Calu3 (cell line): ENCODE data around the gene ASB3. TPM values are rescaled to one million over a fixed set of nuclear protein-coding genes. Genes with fewer than 3 reads are reported as not detected.
"Not testable (repeated sequence)": the region's sequence is repeated elsewhere in the genome, so short reads cannot be mapped to it uniquely, and the experiment has no call there.

Experiments used
- BruUV-seq: library from RNA; stranded (reverse); fragments of 400-500 nt; replicated peaks from 2 replicates; lab custom pipeline; 2021; lab: Mats Ljungman, UMichigan
- CTCF ChIA-PET: fragments of 300-600 bp; sonication (Branson Sonifier 250); formaldehyde crosslinking; loops from one replicate; lab custom pipeline; 2022; ENCODE audit warnings: antibody characterized with exemption; lab: Charles Lee
- DNase-seq: peaks from one replicate; pipeline ENCODE4 v3.0.0; 2022
- H3K27ac Mint-ChIP-seq: one replicate; pipeline ENCODE4 v1.8.0; 2022; ENCODE audit warnings: mixed read lengths; ENCODE audit not compliant: unreplicated experiment
- H3K27me3 Mint-ChIP-seq: one replicate; pipeline ENCODE4 v1.8.0; 2022; ENCODE audit warnings: mixed read lengths; ENCODE audit not compliant: unreplicated experiment
- H3K36me3 Mint-ChIP-seq: one replicate; pipeline ENCODE4 v1.8.0; 2022; ENCODE audit warnings: mild to moderate bottlenecking, moderate library complexity, mixed read lengths; ENCODE audit not compliant: insufficient read depth, unreplicated experiment
- H3K4me1 Mint-ChIP-seq: one replicate; pipeline ENCODE4 v1.8.0; 2022; ENCODE audit warnings: mild to moderate bottlenecking, low read depth, mixed read lengths; ENCODE audit not compliant: unreplicated experiment
- H3K4me3 Mint-ChIP-seq: one replicate; pipeline ENCODE4 v1.8.0; 2022; ENCODE audit warnings: mild to moderate bottlenecking, low read depth, moderate library complexity, mixed read lengths; ENCODE audit not compliant: unreplicated experiment
- H3K9me3 Mint-ChIP-seq: one replicate; pipeline ENCODE4 v1.8.0; 2022; ENCODE audit warnings: low read depth, mixed read lengths; ENCODE audit not compliant: unreplicated experiment
- intact Hi-C: fragments of 100-400 bp; cut with micrococcal nuclease; formaldehyde crosslinking; loops from one replicate; pipeline ENCODE4 v1.10.0; 2022; ENCODE audit not compliant: unreplicated experiment
- total RNA-seq: library from RNA; stranded (reverse); gene quantifications from 2 replicates; pipeline ENCODE4 v1.2.3, GENCODE V29; 2022
- TF ChIP-seq, protein P1 (sequence below): fragments of 200-600 bp; IDR thresholded peaks from one replicate; pipeline ENCODE4 v1.8.0; 2022; ENCODE audit warnings: antibody characterized with exemption; ENCODE audit not compliant: unreplicated experiment

Gene ASB3
- total RNA-seq, 1 experiment from 2014 or later, result 15.8 TPM

DNA sequence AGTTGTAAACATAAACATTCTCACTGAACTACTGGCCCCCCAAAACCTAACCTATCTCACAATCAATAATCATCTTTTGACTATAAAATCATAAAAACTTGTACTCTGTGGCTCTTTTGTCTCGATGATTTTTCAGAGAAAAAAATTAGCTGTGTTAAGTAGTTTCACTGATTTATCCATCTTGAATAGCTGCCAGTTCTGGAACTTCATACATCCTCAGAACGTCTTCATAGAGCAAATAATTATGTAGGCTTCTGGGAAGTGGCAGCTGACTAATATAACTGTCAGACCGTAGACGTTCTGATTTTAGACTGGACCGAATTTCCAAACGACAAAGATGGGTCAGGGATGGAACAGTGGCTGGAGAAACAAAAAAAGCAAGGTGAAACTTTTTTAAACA is 116.4 kb downstream of the ASB3 start:
- no peak overlapping the region for H3K27ac Mint-ChIP-seq
- no peaks in the 10 kb centered on the region for H3K27me3 Mint-ChIP-seq
- no peaks in the 10 kb centered on the region for H3K36me3 Mint-ChIP-seq
- DNase-seq, result no peak
- BruUV-seq, result no TSS peak
- CTCF ChIA-PET, result interaction anchor here (0.6 kb wide), 1 partner anchor 17 kb away, joined by 6 read pairs; no protein-coding TSS in a partner anchor
- no peaks in the 10 kb centered on the region for H3K9me3 Mint-ChIP-seq
- no peaks in the 10 kb centered on the region for H3K4me1 Mint-ChIP-seq
- intact Hi-C loops, result no loop called here
- no peak overlapping the region for H3K4me3 Mint-ChIP-seq
- TF ChIP-seq, protein P1, sequence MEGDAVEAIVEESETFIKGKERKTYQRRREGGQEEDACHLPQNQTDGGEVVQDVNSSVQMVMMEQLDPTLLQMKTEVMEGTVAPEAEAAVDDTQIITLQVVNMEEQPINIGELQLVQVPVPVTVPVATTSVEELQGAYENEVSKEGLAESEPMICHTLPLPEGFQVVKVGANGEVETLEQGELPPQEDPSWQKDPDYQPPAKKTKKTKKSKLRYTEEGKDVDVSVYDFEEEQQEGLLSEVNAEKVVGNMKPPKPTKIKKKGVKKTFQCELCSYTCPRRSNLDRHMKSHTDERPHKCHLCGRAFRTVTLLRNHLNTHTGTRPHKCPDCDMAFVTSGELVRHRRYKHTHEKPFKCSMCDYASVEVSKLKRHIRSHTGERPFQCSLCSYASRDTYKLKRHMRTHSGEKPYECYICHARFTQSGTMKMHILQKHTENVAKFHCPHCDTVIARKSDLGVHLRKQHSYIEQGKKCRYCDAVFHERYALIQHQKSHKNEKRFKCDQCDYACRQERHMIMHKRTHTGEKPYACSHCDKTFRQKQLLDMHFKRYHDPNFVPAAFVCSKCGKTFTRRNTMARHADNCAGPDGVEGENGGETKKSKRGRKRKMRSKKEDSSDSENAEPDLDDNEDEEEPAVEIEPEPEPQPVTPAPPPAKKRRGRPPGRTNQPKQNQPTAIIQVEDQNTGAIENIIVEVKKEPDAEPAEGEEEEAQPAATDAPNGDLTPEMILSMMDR, result no peak

- no peak overlapping the region for H3K27ac Mint-ChIP-seq
- H3K27me3 Mint-ChIP-seq, result no peaks in the 10 kb centered on the region
- H3K9me3 Mint-ChIP-seq, result no peaks in the 10 kb centered on the region
- no peak overlapping the region for H3K4me3 Mint-ChIP-seq
- no peaks in the 10 kb centered on the region for H3K36me3 Mint-ChIP-seq
- DNase-seq, result no peak
- intact Hi-C loops, result no loop called here
- TF ChIP-seq, protein P1, result no peak
- CTCF ChIA-PET, result no interaction called here
- H3K4me1 Mint-ChIP-seq, result no peaks in the 10 kb centered on the region
- no TSS peak for BruUV-seq
Observed at GRCh38 chr2:53668624-53669026, 118.1 kb downstream of the ASB3 start.

DNA sequence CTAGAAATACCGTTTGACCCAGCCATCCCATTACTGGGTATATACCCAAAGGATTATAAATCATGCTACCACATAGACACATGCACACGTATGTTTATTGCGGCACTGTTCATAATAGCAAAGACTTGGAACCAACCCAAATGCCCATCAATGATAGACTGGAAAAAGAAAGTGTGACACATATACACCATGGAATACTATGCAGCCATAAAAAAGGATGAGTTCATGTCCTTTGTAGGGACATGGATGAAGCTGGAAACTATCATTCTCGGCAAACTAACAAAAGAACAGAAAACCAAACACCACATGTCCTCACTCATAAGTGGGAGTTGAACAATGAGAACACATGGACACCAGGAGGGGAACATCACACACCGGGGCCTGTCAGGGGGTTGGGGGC is 119.6 kb downstream of the ASB3 start:
- H3K9me3 Mint-ChIP-seq, H3K4me1 Mint-ChIP-seq, DNase-seq, H3K27me3 Mint-ChIP-seq, BruUV-seq, CTCF ChIA-PET, H3K27ac Mint-ChIP-seq, intact Hi-C loops, H3K36me3 Mint-ChIP-seq, H3K4me3 Mint-ChIP-seq: not testable (repeated sequence)

DNA sequence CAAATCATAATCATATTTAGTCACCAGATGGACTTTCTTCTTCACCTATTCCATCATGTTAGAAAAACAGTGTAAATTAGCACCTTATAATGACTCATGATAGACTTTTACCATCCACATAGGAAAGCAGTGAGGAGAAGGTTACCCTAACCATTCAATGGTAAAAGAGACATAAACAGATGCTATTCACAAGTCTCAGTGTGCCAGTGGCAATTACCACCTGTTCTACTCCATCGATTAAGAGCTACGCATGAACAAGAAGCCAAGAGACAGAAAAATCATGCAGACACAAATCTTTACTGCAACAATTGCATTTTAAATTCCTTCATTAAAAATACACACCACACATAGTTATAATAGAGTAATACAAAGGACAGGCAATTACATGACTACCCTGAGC is 125.9 kb downstream of the ASB3 start:
- Mint-ChIP-seq H3K4me1 (no peaks in the 10 kb centered on the region), H3K9me3 (no peaks in the 10 kb centered on the region)
- intact Hi-C loops, result no loop called here

GRCh38 chr2:53658474-53658873 is 128.3 kb downstream of the ASB3 start:
- H3K27me3 Mint-ChIP-seq, H3K4me3 Mint-ChIP-seq, H3K36me3 Mint-ChIP-seq, BruUV-seq, DNase-seq, CTCF ChIA-PET, H3K9me3 Mint-ChIP-seq, H3K4me1 Mint-ChIP-seq, intact Hi-C loops, H3K27ac Mint-ChIP-seq: not testable (repeated sequence)

More for the DNA sequence above, 125.9 kb downstream of the ASB3 start:
- H3K27me3 Mint-ChIP-seq, result no peaks in the 10 kb centered on the region
- DNase-seq, result no peak
- TF ChIP-seq, protein P1, result no peak
- no peaks in the 10 kb centered on the region for H3K36me3 Mint-ChIP-seq
- no peak overlapping the region for H3K27ac Mint-ChIP-seq
- CTCF ChIA-PET, result no interaction called here
- BruUV-seq, result no TSS peak
- no peak overlapping the region for H3K4me3 Mint-ChIP-seq
